CD4-positive, alpha-beta T cell treated with Interferon gamma for 1 hour (primary cell): ENCODE measurements around the gene ADRA2B.
"Not testable (repeated sequence)": the region's sequence is repeated elsewhere in the genome, so short reads cannot be mapped to it uniquely, and the experiment has no call there.

Source experiments
- DNase-seq: peaks from one replicate; pipeline ENCODE4 v3.0.0-alpha.2; 2020

Gene ADRA2B

DNA sequence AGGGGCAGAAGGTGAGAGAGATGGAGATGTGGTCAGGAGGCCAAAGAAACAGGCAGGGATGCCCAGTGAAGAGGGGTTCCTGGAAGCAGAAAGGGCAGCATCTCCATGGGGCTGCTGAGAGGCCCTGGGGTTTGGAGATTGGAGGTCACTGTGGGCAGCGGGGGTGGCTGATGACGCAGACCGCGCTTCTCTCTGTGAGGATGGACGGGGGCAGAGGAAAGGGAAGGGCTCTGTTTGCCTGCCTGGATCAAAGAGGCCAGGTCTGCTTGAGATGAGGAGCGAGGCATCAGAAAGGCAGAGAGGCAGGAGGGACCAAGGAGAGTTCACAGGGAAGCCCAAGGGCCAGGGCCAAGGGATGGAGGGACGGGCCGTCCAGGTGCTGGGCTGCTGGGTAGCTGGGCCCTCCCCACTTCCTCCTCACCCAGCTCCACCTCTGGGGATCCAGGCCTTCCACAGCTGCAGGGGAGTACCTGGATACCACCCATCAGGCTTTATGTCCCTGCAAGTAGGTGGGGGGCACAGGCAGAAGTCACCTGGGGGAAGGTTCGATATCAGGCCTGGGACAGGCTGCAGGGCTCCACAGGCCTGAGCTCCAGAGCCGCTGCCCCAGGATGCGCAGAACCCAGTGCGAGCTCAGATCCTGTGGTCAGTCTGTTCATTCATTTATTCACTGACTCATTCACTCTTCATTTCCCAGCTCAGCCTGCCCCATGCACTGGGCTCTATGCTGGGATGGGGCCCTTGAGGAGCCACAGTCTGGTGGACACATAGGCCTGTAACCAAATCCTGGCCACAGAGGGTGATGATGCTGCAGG lies 30.6 kb downstream of the ADRA2B start:
- DNase-seq: no peak

DNA sequence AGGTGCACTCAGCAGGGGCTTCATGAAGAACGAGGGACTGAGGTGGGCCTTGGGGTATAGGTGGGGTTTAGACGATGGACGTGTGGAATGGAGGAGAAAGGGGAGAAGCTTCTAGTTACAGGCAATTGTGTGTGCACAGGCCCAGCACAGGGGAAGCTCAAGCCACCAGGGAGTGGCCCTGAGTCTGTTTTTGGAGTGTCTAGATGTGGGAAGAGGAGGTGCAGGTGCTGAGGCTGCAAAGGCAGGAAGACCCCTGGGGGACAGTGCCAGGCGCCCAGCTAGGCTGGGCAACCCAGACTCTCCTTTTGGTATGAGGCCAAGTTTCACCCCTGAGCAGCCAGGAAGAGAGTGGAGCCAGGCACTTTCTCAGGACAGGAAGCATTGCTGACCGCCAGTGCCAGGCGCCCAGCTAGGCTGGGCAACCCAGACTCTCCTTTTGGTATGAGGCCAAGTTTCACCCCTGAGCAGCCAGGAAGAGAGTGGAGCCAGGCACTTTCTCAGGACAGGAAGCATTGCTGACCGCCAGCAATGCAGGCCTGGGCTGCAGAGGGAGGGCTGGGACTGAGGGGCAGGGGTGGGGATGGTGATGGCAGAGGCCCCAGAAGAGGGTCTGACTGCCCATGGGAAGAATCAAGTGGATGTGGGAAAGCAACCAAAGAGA lies 31.4 kb downstream of the ADRA2B start:
- not testable (repeated sequence) for DNase-seq

GRCh38 chr2:96083989-96084857 lies 32.1 kb downstream of the ADRA2B start:
- DNase-seq: no peak

DNA sequence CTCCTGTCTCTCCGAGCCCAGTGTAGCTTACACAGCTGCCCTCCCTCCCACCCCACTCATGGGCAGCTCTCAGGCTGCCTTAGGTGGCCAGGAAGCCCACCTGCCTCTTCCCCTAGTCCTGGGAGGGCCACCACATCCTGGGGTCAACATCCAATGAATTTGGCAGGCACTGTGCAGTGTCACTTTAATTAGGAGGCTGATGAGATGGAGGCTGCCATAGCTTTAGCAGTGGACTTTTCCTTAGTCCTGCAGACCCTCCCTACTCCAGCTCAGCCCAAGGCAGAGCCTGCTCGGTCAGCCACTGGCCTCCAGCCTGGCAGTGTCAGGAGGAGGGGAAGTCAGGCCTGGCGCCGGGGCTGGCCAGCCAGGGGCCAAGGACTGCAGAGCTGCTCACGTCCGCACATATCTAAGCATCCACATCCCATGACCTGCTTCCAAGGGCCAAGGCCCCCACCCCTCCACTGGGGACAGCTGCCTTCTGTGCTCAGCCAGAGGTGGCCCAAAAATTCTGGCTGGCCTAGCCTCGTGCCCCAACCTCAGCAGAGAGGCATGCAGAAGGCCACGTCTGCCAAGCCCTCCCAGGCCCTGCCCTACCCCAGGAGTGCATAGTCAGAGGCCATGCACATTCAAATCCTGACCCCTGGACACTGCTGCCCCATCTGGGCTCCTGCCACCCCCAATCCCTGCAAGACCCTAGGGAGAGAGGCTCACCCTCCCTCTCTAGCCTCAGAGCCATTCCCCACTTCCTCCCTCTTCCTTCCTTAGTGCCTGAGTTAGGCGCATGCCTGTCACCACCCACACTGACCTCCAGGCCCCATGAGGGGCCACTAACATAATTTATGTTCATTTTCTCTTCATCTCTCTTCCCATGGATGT lies 33.1 kb downstream of the ADRA2B start:
- DNase-seq: no peak

DNA sequence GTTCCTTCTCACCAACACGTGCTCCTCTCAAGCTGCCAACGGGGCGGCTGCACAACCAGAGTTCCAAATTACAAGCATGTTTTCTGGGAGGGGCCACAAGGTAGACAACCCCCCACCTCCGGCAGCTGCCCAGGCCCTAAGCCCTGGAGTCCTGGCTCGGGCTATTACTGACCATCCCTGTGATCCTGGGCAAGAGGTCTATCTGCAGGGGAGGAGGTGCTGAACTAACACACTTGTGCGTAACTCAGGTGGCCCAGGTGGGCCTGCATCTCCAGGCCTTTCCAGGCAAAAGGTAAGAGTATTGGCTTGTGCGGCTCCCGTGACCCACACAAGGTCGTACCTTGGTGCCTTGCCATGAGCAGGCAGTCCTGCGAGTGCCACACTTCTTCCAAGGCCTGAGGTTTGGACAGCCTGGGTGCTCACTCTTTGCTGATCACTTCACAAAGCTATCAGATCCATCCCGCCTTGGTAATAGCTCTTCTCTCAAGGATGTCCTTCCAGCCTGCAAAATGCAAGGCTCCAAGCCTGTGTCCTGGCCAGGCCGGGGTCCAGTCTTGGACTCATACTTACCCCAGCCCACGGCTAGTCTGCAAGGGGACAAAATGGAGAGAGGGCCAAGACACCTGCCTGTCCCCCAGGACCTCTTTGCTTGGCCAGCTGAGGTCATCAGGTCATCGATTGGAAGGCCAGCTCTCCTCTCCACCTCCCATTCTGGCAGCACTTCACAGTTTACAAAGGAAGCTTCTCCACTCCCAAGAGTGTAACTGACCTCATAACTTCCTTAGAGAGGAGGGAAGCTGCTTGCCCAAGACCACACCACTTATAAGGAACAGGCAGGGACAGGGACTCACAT lies 33.9 kb downstream of the ADRA2B start:
- DNase-seq: no peak

DNA sequence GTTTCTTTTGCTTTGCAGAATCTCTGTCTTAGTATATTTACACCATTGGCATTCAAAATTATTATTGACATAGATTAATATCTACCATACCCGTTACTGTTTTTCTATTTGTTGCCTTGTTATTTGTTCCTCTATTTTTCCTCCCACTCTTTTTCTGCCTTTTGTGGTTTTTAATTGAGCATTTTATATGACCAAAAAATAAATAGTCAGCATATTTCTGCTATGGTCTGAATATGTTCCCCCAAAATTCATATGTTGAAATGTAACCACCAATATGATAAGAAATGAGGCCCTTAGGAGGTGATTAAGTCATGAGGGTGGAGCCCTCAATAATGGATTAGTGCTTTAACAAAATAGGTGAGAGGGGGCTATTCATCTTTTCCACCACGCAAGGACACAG lies 35.3 kb downstream of the ADRA2B start:
- DNase-seq: no peak

GRCh38 chr2:96075199-96075771 lies 41.1 kb downstream of the ADRA2B start:
- DNase-seq: no peak

GRCh38 chr2:96074156-96074555 lies 42.2 kb downstream of the ADRA2B start:
- no peak for DNase-seq

- no peak for DNase-seq
Measured at GRCh38 chr2:96073170-96073775, 43.1 kb downstream of the ADRA2B start.

DNA sequence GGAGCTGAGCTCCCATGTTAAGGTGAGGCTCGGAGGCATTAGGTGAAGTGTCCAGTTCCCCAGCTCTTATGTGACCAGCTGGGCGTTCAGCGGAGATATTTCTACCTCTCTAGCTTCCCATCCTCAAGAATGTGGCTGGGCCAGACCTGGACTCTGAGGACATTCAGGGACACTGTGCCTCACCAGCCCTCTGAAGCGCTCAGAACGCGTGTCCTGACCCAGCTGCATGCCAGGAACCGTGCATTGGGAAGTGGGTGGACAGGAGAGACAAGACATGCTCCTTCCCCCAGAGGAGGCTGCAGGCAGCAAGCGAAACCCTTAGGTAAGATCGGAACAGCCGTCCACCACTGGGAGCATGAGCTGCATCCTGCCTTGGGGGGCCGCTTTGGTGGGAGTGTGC lies 43.6 kb downstream of the ADRA2B start:
- DNase-seq: no peak

GRCh38 chr2:96071977-96072491 lies 44.3 kb downstream of the ADRA2B start:
- DNase-seq: not testable (repeated sequence)

- not testable (repeated sequence) for DNase-seq
Measured at GRCh38 chr2:96071087-96071976, 45.0 kb downstream of the ADRA2B start.

- DNase-seq: not testable (repeated sequence)
Measured at GRCh38 chr2:96070351-96070750, 46.0 kb downstream of the ADRA2B start.

- DNase-seq: not testable (repeated sequence)
Measured at GRCh38 chr2:96069878-96070277, 46.5 kb downstream of the ADRA2B start.

- DNase-seq: not testable (repeated sequence)
Measured at GRCh38 chr2:96067902-96068581, 48.3 kb downstream of the ADRA2B start.

DNA sequence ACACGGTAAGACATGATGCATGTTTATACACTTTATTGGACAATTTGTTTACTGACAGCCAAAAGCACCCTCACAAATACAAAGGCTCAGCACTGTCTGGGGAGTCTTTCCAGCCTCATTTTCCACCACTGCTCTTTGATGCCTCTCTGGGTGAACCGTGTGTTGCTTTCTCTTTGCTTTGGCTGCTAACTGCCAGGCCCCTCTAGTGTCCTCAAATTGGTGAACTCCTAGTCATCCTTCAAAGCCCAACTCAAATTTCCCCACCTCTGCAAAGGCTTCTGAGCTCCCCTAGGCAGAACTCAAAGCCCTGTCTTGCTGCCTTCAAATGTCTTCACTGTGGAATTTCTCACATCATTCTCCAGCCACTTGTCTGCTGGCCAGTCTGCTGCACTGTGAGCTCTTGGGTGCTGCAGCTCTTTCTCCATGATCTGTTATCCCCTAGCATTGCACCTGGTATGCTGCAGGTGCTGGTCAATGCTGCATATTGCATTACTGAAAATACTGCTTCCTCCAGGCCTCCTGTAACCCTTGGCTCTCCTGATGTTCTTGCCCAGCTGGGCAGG lies 49.2 kb downstream of the ADRA2B start:
- not testable (repeated sequence) for DNase-seq

GRCh38 chr2:96066511-96066910 lies 49.9 kb downstream of the ADRA2B start:
- DNase-seq: not testable (repeated sequence)

GRCh38 chr2:96065954-96066353 lies 50.4 kb downstream of the ADRA2B start:
- DNase-seq: not testable (repeated sequence)
